Panc1 (cell line): Measurements from ENCODE around the gene HPS6.

ENCODE experiments used
- POLR2AphosphoS5 ChIP-seq: IDR thresholded peaks from 2 replicates; pipeline ENCODE4 v1.6.1; 2012; ENCODE audit warnings: mild to moderate bottlenecking, low read depth, low read length, moderate library complexity
- TF ChIP-seq, protein P1 (sequence below): fragments of 450-650 bp; IDR thresholded peaks from 2 replicates; pipeline ENCODE4 v1.5.1; 2017; ENCODE audit warnings: mild to moderate bottlenecking

DNA sequence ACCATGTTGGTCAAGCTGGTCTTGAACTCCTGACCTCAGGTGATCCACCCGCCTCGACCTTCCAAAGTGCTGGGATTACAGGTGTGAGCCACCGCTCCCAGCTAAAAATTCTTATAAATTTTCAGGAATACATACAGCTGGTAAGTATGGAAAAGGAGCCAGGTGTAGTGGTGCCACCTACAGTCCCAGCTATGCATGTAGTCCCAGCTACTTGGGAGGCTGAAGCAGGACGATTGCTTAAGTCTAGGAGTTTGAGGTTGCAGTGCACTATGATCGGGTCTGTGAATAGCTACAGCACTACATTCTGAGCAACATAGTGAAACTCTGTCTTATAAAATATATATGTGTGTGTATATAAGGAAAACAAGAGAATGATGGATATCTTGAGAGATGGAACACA, 36.0 kb downstream of the HPS6 start:
- TF ChIP-seq, protein P1, sequence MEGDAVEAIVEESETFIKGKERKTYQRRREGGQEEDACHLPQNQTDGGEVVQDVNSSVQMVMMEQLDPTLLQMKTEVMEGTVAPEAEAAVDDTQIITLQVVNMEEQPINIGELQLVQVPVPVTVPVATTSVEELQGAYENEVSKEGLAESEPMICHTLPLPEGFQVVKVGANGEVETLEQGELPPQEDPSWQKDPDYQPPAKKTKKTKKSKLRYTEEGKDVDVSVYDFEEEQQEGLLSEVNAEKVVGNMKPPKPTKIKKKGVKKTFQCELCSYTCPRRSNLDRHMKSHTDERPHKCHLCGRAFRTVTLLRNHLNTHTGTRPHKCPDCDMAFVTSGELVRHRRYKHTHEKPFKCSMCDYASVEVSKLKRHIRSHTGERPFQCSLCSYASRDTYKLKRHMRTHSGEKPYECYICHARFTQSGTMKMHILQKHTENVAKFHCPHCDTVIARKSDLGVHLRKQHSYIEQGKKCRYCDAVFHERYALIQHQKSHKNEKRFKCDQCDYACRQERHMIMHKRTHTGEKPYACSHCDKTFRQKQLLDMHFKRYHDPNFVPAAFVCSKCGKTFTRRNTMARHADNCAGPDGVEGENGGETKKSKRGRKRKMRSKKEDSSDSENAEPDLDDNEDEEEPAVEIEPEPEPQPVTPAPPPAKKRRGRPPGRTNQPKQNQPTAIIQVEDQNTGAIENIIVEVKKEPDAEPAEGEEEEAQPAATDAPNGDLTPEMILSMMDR: no peak
- TF ChIP-seq POLR2AphosphoS5: no peak
